GM12864 (cell line): ENCODE measurements around the gene SMNDC1.

Source experiments
- DNase-seq: peaks from one replicate; pipeline ENCODE4 v3.0.0-alpha.2; 2011; ENCODE audit warnings: low read depth
- H3K4me3 ChIP-seq: 2 replicates; pipeline ENCODE4 v1.5.1; 2011; ENCODE audit warnings: mild to moderate bottlenecking, low read depth, low read length, control low read depth
- TF ChIP-seq, protein P1 (sequence below): IDR thresholded peaks from 2 replicates; pipeline ENCODE4 v1.5.1; 2011; ENCODE audit warnings: low read depth, mild to moderate bottlenecking, moderate library complexity, low read length, control low read depth, inconsistent platforms; ENCODE audit errors: missing control alignments

SMNDC1 gene

DNA sequence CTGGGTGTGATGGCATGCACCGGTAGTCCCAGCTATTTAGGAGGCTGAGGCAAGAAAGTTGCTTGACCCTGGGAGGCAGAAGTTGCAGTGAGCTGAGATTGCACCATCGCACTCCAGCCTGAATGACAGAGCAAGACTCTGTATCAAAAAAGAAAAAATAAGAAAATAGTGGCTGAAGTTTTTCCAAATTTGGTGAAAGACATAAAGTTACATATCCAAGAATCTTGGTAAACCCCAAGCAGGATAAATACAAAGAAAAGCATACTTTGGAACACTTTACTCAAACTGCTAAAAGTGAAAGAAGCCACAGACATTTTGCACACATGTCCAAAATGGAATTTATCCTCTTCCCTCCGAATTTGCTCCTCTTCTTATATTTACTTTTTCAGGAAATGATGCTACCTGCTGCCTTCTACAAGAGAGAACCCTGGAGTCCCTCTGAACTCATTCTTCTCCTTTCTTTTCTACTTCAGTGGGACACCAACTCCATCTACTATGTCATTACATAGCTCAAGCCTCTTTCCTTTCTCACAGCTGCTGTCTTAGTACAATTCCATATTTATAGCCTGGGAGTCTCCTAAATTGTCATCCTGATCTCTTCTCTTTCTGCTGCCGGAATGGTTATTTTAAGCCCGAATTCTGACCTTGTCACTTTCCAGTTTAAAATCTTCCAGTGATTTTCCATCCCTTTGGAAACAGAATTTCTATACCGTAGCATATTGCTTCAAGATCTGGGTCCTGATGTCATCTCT lies 17.3 kb upstream of the SMNDC1 start:
- H3K4me3 ChIP-seq, result no peak overlapping the region
- DNase-seq, result no peak
- TF ChIP-seq, protein P1, sequence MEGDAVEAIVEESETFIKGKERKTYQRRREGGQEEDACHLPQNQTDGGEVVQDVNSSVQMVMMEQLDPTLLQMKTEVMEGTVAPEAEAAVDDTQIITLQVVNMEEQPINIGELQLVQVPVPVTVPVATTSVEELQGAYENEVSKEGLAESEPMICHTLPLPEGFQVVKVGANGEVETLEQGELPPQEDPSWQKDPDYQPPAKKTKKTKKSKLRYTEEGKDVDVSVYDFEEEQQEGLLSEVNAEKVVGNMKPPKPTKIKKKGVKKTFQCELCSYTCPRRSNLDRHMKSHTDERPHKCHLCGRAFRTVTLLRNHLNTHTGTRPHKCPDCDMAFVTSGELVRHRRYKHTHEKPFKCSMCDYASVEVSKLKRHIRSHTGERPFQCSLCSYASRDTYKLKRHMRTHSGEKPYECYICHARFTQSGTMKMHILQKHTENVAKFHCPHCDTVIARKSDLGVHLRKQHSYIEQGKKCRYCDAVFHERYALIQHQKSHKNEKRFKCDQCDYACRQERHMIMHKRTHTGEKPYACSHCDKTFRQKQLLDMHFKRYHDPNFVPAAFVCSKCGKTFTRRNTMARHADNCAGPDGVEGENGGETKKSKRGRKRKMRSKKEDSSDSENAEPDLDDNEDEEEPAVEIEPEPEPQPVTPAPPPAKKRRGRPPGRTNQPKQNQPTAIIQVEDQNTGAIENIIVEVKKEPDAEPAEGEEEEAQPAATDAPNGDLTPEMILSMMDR, result no peak

DNA sequence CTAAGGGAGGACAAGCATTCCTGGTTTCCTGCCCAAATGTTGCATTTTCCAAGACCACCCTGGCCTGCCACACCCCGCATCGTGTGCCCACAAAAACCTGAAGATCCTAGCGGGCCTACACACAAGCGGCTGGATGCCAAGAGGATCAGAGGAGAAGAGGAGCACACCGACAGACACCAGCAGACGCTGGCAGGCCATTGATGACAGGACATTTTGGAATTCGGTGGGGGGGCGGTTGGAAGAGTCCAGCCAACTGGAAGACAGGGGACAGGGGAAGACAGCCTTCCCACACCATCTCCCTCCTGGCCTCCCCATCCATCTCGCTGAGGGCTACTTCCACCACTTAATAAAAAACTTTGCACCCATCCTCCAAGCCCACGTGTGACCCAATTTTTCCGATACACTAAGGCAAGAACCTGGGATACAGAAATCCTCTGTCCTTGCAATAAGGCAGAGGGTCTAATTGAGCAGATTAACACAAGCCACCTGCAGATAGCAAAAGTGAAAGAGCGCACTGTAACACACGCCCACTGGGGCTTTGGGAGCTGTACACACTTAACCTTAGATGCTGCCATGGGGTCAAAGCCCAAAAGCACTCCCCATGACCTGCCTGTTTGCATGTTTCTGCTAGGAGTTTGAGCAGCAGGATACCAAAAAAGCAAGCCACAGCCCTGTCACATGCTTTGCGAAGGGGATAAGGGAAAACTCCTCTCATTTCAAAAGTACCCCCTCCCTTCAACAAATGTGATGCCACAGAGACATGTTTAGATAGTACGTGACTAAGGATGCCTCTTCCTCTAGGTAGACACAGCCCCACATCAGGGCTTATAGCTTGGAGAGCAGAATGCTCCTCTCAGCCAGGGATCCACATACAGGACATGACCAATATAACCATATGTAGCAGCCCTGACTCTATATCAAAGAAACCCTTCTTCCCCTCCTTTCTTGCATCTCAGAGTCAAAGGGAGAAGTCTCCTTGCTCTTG lies 13.4 kb upstream of the SMNDC1 start:
- no peak for DNase-seq
- TF ChIP-seq, protein P1, result no peak
- no peak overlapping the region for H3K4me3 ChIP-seq

DNA sequence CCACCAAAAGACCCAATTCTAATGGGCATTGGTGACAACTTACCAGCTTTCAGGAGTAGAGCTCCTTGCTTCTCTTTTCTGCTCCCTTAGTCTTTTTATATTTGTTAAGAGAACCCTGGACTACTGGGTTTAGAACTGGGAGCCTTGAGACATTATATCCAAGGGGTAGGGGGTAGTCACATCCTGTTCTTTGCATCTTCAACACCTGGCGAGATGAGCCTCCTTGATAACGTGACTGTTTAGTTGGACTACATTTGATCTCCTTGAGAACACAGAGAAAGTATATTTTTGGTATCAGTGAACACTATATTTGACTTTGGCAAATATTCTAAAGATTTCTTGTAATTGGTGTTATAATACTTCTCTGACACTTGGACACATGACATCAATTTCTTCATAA lies 9.0 kb upstream of the SMNDC1 start:
- TF ChIP-seq, protein P1, result no peak

DNA sequence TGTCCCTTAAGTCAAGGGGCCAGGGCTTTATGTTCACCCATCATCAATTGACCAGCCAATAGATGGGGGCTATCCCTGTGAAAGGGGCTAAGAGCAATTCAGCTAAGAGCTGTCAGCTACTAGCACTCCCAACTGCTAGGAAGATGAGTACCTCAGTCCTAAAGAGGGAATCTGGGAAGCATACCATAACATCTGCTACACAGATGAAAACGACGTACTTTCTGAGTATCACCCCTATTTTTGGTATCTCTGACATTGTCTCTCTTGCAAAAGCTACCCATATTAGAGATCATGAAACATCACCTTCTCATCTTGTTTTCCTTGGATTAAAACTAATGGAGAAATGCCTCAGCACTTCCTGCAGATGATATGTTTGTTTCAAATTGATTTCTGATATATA lies 7.5 kb upstream of the SMNDC1 start:
- H3K4me3 ChIP-seq, result no peak overlapping the region
- no peak for DNase-seq
- TF ChIP-seq, protein P1, result no peak

More for the DNA sequence above, 9.0 kb upstream of the SMNDC1 start:
- DNase-seq, result no peak
- no peak overlapping the region for H3K4me3 ChIP-seq

DNA sequence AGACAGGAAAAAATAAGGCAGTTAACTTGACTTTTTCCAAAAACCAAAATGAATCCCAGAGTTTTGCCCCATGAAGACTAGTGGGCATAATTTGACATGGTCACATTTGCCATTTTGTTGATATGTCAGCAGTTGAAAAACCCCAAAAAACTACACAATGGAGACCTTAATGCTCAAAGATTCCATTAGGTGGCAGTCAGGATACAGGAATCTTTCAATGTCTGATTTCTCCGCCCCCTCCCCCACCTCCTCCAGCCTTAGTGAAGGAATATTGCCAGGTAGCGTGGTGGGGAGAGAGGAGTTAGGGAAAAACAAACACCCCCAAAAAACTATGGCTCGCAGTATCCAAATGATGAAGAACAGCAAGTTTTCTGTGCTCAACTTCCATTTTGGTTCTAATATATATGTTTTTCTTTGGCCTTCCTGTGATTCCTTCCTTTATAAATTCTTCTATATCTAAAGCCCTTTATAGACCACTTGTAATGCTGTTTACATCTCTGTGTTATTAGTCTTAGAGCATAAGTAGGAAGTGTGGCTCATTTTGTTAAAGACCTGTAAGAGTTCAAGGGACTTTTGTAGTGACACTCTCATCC lies 6.7 kb upstream of the SMNDC1 start:
- TF ChIP-seq, protein P1, result peak; percentile 63
- no peak overlapping the region for H3K4me3 ChIP-seq
- no peak for DNase-seq

DNA sequence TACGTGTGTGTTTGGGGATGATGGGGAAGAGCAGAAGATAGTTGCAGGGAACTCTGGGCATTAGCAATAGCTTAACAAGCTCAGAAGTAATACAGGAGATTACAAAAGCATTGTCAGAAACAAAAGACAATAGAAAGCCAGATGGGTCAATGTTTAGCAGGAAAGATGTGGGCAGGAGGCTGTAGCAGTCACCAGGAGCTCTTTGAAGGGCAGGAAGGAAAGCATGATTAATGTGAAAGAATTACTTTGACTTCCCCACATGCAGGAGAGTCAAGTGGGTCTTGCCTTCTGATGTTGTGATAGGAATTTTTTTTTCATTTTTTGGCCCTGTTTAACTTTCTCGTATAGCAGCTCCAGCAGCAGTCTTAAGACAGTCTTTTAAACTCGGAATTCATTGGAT lies 6.0 kb upstream of the SMNDC1 start:
- TF ChIP-seq, protein P1, result no peak
- no peak for DNase-seq
- no peak overlapping the region for H3K4me3 ChIP-seq
